IPS-15b (cell line): ENCODE data around the gene SERPING1.
A peak's percentile ranks its signal among the peaks of the same experiment; 100 is the strongest.
"Not testable (repeated sequence)": the region's sequence is repeated elsewhere in the genome, so short reads cannot be mapped to it uniquely, and the experiment has no call there.

ENCODE experiments used
- H3K27me3 ChIP-seq: one replicate; pipeline ENCODE4 v1.6.1; 2013; ENCODE audit warnings: low read length; ENCODE audit not compliant: control insufficient read depth, insufficient read depth
- H3K36me3 ChIP-seq: one replicate; pipeline ENCODE4 v1.6.1; 2013; ENCODE audit warnings: low read length; ENCODE audit not compliant: control insufficient read depth, insufficient read depth
- H3K4me1 ChIP-seq: one replicate; pipeline ENCODE4 v1.6.1; 2013; ENCODE audit warnings: mild to moderate bottlenecking, low read length; ENCODE audit not compliant: control insufficient read depth, insufficient read depth
- H3K4me3 ChIP-seq: one replicate; pipeline ENCODE4 v1.5.1; 2013; ENCODE audit warnings: low read depth, low read length
- H3K9ac ChIP-seq: one replicate; pipeline ENCODE4 v1.6.1; 2013; ENCODE audit warnings: low read depth, mild to moderate bottlenecking, low read length
- H3K9me3 ChIP-seq: one replicate; pipeline ENCODE4 v1.6.1; 2013; ENCODE audit warnings: mild to moderate bottlenecking, low read length; ENCODE audit not compliant: control insufficient read depth, insufficient read depth

SERPING1 gene

DNA sequence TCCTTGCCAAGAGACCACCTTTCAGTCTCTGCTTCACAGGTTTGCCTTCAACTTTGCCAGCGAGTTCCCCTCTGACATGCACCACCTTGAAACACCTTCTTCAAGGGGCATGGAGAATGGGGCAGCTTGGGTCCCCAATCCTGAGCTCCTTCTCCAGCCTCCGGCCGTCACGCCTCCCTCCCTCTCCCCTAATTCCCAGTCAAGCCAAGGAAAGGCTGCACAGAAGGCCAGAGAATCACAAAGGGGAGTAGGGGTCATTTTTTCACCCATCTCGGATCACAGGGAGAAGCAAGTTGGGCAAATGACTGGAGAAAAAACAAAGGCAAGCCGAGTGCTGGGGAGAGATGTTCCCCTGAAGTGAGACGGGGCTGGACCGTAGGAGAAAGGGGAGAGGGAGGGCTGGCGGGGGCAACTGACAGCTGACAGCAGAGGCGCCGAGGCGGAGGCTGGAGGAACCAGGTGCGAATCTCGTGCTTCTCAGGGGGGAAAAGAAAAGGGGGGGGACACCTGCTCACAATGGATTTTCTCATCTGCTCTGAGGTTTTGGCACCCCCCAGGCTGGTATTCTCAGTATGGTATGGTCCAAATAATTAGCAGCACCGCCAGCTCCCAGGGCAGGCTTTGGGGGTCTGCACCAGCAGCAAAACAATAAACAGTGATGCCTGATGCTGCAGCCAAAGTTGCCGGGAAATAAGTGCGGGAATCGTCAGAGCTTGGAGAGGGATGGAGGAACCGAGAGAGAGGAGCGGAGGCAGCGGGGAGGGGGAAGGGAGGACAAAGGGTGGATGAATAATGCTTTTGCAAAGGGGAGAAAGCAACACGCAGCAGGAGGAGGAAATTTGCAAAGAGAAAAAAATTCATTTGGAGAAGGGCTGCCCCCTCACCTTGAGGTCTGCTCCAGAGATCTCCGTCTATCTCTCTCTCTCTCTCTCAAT lies 51.6 kb downstream of the SERPING1 start:
- Histone ChIP-seq H3K4me3 (peak overlapping the region; percentile 68), H3K27me3 (no peaks in the 10 kb centered on the region), H3K9me3 (no peaks in the 10 kb centered on the region), H3K4me1 (peaks cover 40% of the 10 kb centered on the region), H3K36me3 (no peaks in the 10 kb centered on the region), H3K9ac (peak overlapping the region; percentile 50)

DNA sequence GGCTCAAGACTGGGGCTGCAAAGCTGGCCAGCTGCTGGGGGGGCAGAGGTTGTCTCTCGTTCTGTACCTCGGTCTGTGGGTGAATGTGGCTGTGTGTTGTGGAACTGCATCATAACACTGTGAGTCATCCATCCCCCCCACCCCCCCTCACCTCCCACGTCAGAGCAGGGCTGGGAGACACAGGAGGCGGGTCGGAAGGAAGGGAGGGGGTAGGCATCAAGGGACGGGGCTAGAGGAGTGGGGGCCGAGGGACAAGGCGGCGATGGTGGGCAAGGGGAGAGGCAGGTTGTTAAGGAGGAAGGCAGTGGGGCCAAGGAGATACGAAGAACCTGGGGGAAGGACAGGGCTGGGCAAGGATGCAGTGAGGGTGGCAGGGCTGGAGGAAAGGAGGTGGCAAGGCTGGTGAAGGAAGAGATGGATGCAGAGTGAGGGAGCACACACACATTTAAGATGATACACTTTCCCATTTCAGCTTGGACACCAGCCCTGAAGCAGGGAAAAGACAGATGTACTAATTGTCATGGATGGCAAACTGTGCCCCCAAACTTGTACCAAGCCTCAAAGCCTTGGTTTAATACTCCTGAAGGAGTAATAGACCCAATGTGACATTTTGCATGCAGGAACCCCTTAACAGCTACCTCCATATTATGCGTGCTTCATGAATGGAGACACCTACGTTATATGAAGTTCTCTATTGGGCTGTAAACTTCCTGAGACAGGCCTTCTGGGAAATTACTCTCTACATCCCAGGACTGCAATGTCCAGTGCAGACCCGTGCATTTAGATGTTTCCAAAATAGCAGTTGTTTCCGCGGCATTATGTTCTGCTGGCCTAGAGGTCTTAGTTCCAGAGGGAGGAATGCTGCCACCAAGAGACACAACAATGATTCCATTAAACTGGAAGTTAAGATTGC lies 52.6 kb downstream of the SERPING1 start, which contains the start of gene YPEL4:
TSS of gene YPEL4 (minus strand) at position 87 of the 913 bp plus-strand sequence. CDS start 2,805 bp downstream, outside the sequence.
- Histone ChIP-seq H3K4me3 (peak within 1 kb of the TSS; percentile 68), H3K27me3 (no peaks in the 10 kb centered on the region), H3K4me1 (peaks cover 40% of the 10 kb centered on the region), H3K9ac (peak within 1 kb of the TSS; percentile 50), H3K9me3 (no peaks in the 10 kb centered on the region), H3K36me3 (no peaks in the 10 kb centered on the region)

DNA sequence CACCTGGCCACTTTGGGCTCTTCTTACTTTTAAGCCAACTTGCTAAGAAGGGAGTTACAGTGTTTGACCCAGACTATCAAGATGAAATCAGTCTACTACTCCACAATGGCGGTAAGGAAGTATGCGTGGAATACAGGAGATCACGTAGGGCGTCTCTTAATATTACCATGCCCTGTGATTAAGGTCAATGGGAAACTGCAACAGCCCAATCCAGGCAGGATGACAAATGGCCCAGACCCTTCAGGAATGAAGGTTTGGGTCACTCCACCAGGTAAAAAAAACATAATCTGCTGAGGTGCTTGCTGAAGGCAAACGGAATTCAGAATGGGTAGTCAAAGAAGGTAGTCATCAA lies 53.2 kb downstream of the SERPING1 start:
- no peaks in the 10 kb centered on the region for H3K9me3 ChIP-seq
- H3K9ac ChIP-seq, result no peak overlapping the region
- H3K27me3 ChIP-seq, result no peaks in the 10 kb centered on the region
- no peak overlapping the region for H3K4me3 ChIP-seq
- no peaks in the 10 kb centered on the region for H3K36me3 ChIP-seq
- H3K4me1 ChIP-seq, result peaks cover 34% of the 10 kb centered on the region

DNA sequence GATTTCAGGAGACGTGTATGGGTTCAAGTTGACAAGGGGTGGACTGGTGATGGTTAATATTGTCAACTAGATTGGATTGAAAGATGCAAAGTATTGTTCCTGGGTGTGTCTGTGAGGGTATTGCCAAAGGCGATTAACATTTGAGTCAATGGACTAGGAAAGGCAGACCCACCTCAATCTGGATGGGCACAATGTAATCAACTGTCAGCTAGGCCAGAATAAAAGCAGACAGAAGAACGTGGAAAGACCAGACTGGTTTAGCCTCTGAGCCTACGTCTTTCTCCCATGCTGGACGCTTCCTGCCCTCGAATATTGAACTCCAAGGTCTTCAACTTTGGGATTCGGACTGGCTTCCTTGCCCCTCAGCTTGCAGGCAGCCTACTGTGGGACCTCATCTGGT lies 53.9 kb downstream of the SERPING1 start:
- Histone ChIP-seq H3K4me1 (peaks cover 28% of the 10 kb centered on the region), H3K36me3 (no peaks in the 10 kb centered on the region), H3K9me3 (no peaks in the 10 kb centered on the region), H3K27me3 (no peaks in the 10 kb centered on the region), H3K4me3 (no peak overlapping the region), H3K9ac (no peak overlapping the region)

DNA sequence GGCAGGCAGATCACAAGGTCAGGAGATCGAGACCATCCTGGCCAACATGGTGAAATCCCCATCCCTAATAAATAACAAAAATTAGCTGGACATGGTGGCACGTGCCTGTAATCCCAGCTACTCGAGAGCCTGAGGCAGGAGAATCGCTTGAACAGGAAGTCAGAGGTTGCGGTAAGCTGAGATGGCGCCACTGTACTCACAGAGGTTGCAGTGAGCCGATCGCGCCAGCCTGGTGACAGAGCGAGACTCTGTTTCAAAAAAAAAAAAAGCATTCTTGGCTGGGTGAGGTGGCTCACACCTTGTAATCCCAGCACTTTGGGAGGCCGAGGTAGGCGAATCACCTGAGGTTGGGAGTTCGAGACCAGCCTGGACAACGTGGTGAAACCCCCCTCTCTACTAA lies 54.7 kb downstream of the SERPING1 start:
- not testable (repeated sequence) for H3K4me3 ChIP-seq, H3K9ac ChIP-seq, H3K9me3 ChIP-seq, H3K36me3 ChIP-seq, H3K27me3 ChIP-seq
- peaks cover 24% of the 10 kb centered on the region for H3K4me1 ChIP-seq

DNA sequence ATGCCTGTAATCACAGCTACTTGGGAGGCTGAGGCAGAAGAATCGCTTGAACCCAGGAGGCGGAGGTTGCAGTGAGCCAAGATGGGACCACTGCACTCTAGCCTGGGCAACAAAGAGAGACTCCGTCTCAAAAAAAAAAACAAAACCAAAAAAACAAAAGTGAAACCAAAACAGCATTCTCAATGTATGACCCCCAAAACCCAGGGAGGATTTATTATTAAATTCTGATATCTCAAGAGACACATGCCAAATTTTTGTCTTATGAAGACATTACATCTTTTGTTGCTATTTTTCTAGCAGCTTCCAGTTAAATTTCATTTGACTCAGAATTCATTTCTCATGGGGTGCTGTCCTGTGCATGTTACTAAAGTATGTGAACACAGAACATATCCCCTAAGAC lies 55.2 kb downstream of the SERPING1 start:
- H3K27me3 ChIP-seq, result no peaks in the 10 kb centered on the region
- no peaks in the 10 kb centered on the region for H3K9me3 ChIP-seq
- H3K4me1 ChIP-seq, result peaks cover 24% of the 10 kb centered on the region
- H3K9ac ChIP-seq, result no peak overlapping the region
- H3K4me3 ChIP-seq, result no peak overlapping the region
- no peaks in the 10 kb centered on the region for H3K36me3 ChIP-seq

DNA sequence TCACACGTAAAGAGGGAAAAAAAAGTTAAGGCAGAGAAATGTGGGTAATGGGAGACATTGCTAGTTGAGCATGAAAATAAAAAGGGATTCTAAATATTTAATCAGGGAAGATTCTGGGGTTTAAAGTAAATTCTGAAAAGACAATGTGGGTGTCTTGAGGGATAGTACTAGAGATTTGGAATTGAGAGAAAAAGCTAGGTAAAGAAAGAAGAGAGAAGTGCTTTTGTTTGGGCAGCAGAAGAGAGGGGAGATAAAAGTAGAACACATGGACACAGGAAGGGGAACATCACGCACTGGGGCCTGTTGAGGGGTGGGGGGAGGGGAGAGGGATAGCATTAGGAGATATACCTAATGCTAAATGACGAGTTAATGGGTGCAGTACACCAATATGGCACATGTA lies 55.7 kb downstream of the SERPING1 start:
- no peak overlapping the region for H3K9ac ChIP-seq

DNA sequence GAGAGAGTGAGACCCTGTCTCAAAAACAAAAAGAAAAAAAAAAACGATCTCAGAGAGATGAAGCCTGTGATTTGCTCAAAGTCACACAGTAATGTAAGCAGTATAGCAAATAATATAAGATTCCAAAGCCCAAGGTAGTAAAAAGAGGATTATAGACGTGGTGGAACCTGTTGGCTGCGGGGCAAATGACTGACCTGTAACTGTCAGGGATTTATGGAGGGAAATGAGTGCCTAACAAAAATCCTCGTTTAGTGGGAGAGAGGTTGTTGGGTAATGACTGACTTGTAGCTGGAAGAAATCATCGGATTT lies 59.4 kb downstream of the SERPING1 start:
- H3K9ac ChIP-seq, result no peak overlapping the region
- peak overlapping the region; percentile 80 for H3K4me3 ChIP-seq
- H3K4me1 ChIP-seq, result peaks cover 3% of the 10 kb centered on the region
- peaks cover 9% of the 10 kb centered on the region for H3K36me3 ChIP-seq
- H3K27me3 ChIP-seq, result no peaks in the 10 kb centered on the region
- H3K9me3 ChIP-seq, result no peaks in the 10 kb centered on the region

More for the DNA sequence above, 55.7 kb downstream of the SERPING1 start:
- Histone ChIP-seq H3K36me3 (no peaks in the 10 kb centered on the region), H3K9me3 (no peaks in the 10 kb centered on the region), H3K27me3 (no peaks in the 10 kb centered on the region), H3K4me3 (no peak overlapping the region), H3K4me1 (peaks cover 22% of the 10 kb centered on the region)

DNA sequence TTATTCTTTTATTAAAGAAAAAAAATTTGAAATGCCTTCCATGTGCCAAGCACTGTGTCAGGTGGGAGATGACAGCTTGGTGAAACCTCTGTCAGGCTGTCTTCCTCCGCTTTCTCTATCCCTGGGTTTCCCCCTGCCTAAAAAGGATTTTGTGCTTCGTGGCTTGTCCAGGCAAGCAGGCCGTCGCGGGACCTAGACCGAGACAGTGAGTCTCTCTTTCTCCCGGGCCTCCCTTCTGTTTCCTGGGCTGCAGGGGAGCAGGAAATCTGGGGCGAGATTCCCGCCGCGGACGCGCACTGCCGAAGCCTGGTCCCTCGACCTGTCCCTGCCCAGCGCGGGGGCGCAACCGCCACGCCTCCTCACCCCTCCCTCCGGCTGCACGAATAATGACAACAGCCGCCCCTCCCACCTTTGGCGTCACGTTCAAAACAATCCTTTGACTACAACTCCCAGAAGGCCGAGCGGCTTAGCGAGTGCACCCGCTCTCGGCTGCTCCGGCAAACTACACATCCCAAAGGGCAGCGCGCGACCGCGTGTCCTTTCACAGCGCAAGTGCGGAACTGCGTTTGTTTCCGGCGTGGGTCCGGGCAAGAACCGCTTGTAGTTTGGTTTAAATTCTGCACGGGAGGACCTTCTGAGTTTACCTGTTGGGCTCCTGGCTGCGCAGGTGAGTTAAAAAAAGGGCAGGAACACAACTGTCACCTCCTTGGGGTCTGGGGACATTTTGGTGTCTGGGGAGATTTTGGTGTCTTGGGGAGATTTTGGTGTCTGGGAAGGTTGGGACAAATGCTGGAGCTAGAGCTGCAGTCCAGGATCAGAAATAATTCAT lies 59.9 kb downstream of the SERPING1 start, which contains the start of gene CLP1:
TSS of gene CLP1 (plus strand) at position 569 of the 829 bp plus-strand sequence. CDS start 1,715 bp downstream, outside the sequence.
- H3K4me3 ChIP-seq, result peak within 1 kb of the TSS; percentile 80
- peaks cover 3% of the 10 kb centered on the region for H3K4me1 ChIP-seq
- peaks cover 9% of the 10 kb centered on the region for H3K36me3 ChIP-seq
- H3K27me3 ChIP-seq, result no peaks in the 10 kb centered on the region
- H3K9me3 ChIP-seq, result no peaks in the 10 kb centered on the region
- H3K9ac ChIP-seq, result peak within 1 kb of the TSS; percentile 47

DNA sequence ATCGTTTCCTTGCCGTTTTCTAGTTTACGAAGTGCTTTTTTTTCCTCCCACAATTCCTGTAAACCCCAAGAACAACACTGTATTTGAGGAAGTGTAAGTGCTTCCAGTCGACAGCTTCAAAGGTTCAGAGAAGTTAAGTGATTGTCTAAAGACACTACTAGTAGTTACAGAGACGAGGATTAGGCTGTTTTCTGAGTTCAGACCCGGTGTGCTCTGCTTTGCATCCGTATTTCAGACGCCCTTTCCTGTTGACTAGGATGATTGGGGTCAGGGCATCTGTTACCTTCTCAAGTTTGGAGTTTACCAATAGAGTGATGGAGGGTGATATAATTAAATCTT lies 60.5 kb downstream of the SERPING1 start:
- Histone ChIP-seq H3K27me3 (no peaks in the 10 kb centered on the region), H3K9me3 (no peaks in the 10 kb centered on the region), H3K9ac (peak overlapping the region; percentile 47), H3K4me1 (peaks cover 2% of the 10 kb centered on the region), H3K36me3 (peaks cover 9% of the 10 kb centered on the region), H3K4me3 (peak overlapping the region; percentile 80)

DNA sequence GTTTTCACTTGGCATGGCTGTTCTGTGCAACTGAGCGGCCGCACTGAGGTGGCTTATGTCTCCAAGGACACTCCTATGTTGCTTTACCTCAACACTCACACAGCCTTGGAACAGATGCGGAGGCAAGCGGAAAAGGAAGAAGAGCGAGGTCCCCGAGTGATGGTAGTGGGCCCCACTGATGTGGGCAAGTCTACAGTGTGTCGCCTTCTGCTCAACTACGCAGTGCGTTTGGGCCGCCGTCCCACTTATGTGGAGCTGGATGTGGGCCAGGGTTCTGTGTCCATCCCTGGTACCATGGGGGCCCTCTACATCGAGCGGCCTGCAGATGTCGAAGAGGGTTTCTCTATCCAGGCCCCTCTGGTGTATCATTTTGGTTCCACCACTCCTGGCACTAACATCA lies 62.2 kb downstream of the SERPING1 start:
- no peaks in the 10 kb centered on the region for H3K4me1 ChIP-seq
- H3K9ac ChIP-seq, result no peak overlapping the region
- H3K4me3 ChIP-seq, result no peak overlapping the region
- H3K36me3 ChIP-seq, result peaks cover 9% of the 10 kb centered on the region
- H3K9me3 ChIP-seq, result no peaks in the 10 kb centered on the region
- H3K27me3 ChIP-seq, result no peaks in the 10 kb centered on the region
